Erythroblast (primary cell): ENCODE data around the gene RPS6KA1.

Experiments
- GATA1 ChIP-seq: IDR thresholded peaks from 2 replicates; pipeline ENCODE4 v1.6.1; 2011; ENCODE audit warnings: low read depth, mild to moderate bottlenecking, control low read depth, low read length, moderate library complexity
- POLR2A ChIP-seq: IDR thresholded peaks from 2 replicates; pipeline ENCODE4 v1.6.1; 2011; ENCODE audit warnings: mild to moderate bottlenecking, low read length

- TF ChIP-seq POLR2A, result no peak
- TF ChIP-seq GATA1, result no peak
Measured at GRCh38 chr1:26579681-26580111, 50.1 kb downstream of the RPS6KA1 start.
